Fibroblast of upper back skin (primary cell): ENCODE measurements around the gene IL9.
"Not testable (repeated sequence)": the region's sequence is repeated elsewhere in the genome, so short reads cannot be mapped to it uniquely, and the experiment has no call there.

Experiments
- DNase-seq: peaks from one replicate; pipeline ENCODE4 v3.0.0-alpha.2; 2013

The IL9 gene

DNA sequence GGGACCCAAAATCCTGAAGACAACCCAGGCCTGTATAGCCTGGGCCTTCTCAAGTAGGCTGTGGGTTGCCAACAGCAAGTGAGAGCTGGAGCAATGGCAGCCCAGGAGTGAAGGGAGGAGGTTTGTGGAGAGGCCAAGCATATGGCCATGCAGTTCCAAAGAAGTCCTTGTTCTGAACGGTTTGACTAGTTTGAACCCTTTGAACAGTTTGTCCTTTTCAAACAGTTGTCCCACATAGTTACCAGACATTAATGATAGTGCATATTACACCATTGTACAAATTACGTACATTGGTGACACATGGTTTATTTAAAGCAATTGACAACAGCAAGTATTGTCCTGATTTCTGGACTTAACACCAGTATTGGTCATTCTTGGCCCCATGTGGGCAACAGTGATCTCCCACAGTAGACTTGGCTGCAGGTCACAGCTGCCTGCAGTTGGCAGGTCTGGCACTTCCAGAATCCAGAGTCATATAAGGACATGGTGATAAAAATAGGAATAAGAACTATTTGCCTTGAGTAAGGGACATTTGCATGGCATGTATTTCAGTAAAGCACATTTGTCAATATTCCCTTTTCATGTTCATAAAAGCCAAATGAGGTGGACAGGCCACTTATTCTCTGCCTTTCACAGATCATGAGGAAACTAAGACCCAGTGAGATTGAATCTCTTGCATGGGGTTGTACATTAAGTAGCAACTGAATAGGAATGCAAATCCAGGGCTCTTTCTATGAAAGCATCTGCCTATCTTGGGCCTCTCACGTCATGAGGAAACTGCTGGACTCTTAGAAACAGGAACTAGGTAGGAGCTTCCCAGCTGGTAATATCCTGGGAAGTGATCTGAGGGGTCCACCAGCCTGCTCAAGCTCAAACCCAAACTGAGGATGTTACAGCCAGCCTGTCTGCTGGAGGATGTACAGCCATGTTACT lies 30.9 kb downstream of the IL9 start:
- DNase-seq = no peak

DNA sequence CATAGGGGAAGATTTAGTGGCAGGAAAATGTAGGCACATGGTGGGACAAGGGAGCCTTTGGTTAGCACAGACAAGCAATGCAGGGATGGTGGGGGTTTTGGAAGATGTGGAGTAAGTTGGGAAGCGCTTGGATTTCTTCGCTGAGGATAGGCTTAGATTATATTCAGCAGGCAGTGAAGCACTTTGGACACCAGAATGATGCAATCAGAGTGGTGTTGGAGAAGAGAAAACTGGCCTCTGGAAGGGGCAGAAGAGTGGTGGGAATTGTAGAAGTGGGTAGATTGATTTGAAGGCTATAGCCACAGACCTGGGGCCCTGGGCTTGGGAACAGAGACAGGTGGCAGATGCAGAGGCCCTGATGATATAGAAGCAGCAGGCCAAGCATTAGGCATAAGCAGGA lies 32.9 kb downstream of the IL9 start:
- DNase-seq = no peak

DNA sequence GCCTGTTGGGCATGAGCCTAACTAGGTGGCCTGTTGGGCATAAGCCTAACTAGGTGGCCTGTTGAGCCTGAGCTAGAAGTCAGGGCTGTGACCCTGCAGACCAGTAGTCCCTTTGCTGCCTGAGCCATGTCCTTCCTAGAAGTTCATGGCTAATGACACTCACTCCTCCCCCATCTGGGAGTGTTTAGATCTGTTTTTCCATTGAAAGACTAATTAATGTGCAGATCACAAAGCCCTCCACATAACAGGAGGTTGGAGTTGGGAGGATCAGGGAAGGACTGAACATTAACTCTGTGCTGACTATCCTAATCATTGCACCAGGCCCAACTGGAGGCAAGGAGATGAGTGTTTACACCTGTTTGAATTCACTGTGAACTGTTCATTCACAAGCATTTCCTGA lies 33.6 kb downstream of the IL9 start:
- DNase-seq = no peak

DNA sequence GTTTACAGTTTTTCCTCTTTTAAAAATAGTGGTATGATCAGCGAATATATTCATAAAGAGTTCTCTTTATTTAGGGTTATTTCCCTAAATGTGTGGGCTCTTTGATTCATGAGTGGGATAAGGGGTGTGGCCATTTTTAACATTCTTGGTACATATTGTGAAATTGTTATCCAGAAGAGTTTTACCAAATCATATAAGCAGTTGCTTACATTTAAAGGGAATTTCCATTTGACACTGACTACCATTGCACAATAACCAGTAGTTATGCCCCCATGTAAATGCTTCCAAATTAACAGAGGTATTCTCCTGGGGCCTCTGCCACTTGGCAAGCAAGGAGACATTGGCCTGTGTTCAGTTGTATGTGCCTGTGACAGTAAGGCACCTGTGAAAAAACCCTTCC lies 34.0 kb downstream of the IL9 start:
- DNase-seq = no peak

- DNase-seq = no peak
Measured at GRCh38 chr5:135859641-135860040, 36.0 kb downstream of the IL9 start.

GRCh38 chr5:135859186-135859585 lies 36.5 kb downstream of the IL9 start:
- not testable (repeated sequence) for DNase-seq

DNA sequence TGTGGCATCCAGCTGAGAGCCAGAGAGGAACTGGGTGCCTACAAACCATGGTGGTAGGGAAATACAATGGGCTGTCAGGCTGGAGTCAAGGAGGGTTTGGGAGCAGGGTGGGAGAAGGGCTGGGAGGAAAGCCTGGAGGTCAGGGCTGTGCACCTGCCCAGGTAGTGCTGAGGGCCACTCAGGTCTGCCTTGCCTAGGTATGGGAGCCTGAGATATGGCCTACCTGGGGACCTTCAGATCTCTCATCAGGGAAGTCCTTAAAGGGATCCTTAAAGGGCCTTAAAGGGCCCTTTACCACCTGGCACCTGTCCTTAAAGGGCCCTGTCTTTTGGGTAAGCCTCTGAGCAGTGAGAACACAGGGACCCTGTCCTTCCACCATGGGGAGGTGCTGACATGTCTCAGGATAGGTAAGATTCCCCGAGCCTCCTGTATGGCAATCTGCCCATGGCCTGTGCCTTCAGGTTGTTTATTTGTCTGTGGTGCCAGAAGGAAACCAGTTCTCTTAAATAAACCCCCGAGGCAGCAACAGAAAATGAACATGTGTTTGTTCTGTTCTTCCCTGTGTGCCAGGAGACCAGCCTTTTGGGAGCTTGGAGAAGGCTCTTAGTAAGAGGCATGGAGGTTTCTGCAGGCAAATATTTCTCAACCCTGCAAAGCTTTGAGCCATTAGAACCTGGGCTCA lies 37.9 kb downstream of the IL9 start:
- DNase-seq = no peak

DNA sequence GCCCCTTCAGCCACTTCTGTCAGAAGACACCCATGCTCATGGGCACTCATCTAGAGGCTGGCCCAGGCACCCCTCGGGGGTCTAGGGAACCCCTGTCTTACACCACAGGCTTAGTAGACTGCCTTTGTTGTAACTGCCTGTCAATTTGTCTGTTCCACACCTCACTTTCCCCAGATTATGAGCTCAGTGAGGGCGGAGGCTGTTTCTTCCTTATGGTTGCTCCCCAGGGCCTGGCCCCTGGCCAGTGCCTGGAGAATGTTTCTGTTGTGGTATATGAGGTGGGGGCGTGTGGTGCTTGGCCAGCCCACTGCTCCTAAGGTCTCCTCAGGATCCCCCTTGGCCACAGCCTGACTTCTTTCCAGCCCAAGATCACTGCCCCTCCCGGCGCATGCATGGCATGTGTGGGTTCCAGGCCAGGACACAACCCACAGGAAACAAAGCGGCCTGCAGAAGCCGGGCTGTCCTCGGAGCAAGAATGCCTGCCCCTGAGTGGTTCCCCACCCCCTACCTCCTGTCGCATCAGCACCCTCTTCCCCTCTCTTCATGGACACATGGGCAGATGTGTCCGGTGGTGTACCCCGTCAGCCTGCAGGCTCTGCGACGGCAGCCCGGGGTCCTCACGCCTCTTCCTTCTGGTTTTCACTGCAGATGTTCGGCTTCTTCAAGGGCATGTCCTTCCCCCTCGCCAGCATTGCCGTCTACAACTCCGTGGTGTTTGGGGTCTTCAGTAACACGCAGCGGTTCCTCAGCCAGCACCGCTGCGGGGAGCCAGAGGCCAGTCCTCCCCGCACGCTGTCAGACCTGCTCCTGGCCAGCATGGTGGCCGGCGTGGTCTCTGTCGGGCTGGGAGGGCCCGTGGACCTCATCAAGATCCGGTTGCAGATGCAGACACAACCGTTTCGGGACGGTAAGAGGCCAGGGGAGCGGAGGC lies 43.5 kb downstream of the IL9 start:
- no peak for DNase-seq

- DNase-seq = no peak
Measured at GRCh38 chr5:135851186-135851914, 44.3 kb downstream of the IL9 start.

- DNase-seq = no peak
Measured at GRCh38 chr5:135850671-135851070, 45.0 kb downstream of the IL9 start.

DNA sequence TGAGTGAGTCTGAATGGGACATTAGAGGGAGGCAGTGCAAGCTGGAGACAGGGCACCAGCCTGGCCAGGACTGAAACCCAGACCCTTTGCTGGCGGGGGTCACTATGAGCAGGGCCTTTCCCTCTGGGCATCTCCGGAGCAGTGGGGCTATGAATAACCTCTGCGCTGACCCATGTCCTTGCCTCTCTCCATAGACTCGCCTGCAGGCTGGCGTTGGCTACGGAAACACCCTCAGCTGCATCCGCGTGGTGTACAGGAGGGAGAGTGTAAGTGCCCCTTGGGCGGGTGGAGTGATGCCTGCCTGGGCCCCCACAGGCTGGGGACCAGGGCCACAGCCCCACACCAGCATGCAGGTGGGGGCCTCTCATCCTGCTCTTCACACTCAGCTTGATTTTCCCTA lies 45.4 kb downstream of the IL9 start:
- no peak for DNase-seq

GRCh38 chr5:135847976-135848375 lies 47.7 kb downstream of the IL9 start:
- no peak for DNase-seq

DNA sequence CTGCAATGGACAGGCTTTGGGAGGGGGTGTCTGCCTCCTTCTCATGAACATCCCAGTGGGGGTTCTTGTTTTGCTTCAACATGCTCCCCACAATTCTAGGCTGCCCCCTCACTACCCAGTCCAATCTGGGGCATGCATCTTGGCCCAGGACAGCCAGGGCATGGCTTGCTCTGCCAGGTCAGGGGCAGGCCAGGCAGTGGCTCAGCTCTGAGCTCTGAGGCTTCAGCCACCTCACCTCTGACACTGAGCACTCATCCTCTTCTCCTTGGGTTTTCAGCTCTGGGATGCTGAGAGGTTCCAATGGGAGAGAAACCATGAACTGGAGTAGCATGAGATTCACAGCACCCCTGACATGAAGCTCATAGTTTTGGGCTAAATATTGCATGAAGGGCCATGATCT lies 49.3 kb downstream of the IL9 start:
- DNase-seq = no peak

DNA sequence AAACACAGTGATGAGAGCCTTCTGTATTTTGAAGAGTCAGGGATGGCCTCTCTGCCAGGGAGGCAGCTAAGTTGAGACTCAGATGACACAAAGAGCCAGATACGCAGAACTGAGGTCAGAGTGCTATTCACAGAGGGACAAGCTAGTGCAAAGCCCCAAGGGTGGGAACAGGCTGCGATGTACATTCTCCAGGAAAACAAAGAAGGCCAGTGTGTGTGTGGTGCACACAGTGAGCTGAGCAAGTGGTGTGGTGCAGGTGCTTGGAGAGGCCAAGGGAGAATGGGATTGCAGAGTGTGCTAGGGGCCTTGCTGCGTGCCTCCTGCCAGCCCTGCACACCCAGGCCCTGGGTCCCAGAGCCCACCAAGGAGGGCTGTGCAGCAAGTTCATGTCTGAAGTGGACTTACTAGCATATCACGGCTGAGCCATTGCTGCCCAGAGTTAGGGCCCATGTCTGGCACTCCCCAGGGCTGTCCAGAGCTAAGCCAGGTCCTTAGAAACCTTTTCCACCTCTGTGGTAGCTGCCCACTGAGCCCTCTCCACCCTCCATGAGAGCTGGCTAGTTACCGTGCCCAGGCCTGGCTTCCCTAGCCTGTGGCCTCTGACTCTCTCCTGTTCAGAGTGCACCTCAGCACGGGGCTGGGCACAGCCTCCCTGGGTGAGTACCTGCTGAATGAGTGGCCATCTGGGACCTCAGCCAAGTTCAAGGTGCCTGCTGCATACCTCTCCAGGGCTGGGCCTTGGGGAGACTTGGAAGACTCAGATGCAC lies 51.9 kb downstream of the IL9 start:
- no peak for DNase-seq

DNA sequence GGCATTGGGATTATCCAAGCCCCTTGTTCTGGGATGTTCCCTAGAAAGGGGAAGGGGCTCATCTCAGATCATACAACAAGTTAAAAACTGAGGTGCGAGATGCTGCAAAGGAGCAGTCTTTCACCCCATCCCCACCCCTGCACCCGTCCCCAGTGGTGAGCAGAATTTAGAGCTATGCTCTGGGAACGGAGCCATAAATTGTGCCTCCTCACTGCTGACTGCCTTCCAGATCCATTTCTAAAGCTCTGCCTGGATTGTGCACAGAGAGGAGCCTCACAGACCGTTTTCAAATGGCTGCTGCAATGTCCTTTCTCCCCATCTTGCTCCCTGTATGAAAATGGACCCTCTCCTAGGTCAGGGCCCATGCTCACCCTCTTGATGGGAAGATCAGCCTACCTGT lies 52.9 kb downstream of the IL9 start:
- DNase-seq = no peak
